ENCODE measurements around the gene ANGPTL1. TPM values are rescaled to one million over a fixed set of nuclear protein-coding genes. Genes with fewer than 3 reads are reported as not detected.

Gene ANGPTL1
- total RNA-seq, 1 donor from 2014 or later = 11.5 TPM

GRCh38 chr1:178898401-178898800, 27.5 kb upstream of the ANGPTL1 start:
- intact Hi-C loops (cut with micrococcal nuclease) = no loop called here
- H3K27ac ChIP-seq (replicated peaks) = no peak overlapping the region
- H3K27me3 ChIP-seq (ENCODE audit: low read depth) = no peaks in the 10 kb centered on the region
- H3K4me1 ChIP-seq = peaks cover 8% of the 10 kb centered on the region
- no peaks in the 10 kb centered on the region for H3K9me3 ChIP-seq (replicated peaks)
- DNase-seq = no peak
- no peak for TF ChIP-seq CTCF (IDR thresholded peaks at IDR 0.05; ENCODE audit: borderline replicate concordance)
- peaks cover 10% of the 10 kb centered on the region for H3K36me3 ChIP-seq
- no peak overlapping the region for H3K4me3 ChIP-seq

GRCh38 chr1:178895928-178896327, 25.1 kb upstream of the ANGPTL1 start:
- Histone ChIP-seq H3K4me1 (peaks cover 8% of the 10 kb centered on the region), H3K27me3 (ENCODE audit: low read depth) (no peaks in the 10 kb centered on the region), H3K9me3 (replicated peaks) (no peaks in the 10 kb centered on the region), H3K27ac (replicated peaks) (no peak overlapping the region), H3K36me3 (peaks cover 9% of the 10 kb centered on the region), H3K4me3 (no peak overlapping the region)
- intact Hi-C loops (cut with micrococcal nuclease) = no loop called here
- no peak for TF ChIP-seq CTCF (IDR thresholded peaks at IDR 0.05; ENCODE audit: borderline replicate concordance)
- no peak for DNase-seq

GRCh38 chr1:178886551-178886950, 15.7 kb upstream of the ANGPTL1 start:
- Histone ChIP-seq H3K4me1 (no peaks in the 10 kb centered on the region), H3K9me3 (replicated peaks) (no peaks in the 10 kb centered on the region), H3K4me3 (no peak overlapping the region), H3K27me3 (ENCODE audit: low read depth) (no peaks in the 10 kb centered on the region), H3K36me3 (no peaks in the 10 kb centered on the region), H3K27ac (replicated peaks) (no peak overlapping the region)
- intact Hi-C loops (cut with micrococcal nuclease) = no loop called here
- no peak for DNase-seq
- no peak for TF ChIP-seq CTCF (IDR thresholded peaks at IDR 0.05; ENCODE audit: borderline replicate concordance)

GRCh38 chr1:178885869-178886268, 15.0 kb upstream of the ANGPTL1 start:
- TF ChIP-seq CTCF (IDR thresholded peaks at IDR 0.05; ENCODE audit: borderline replicate concordance) = no peak
- Histone ChIP-seq H3K36me3 (no peaks in the 10 kb centered on the region), H3K27me3 (ENCODE audit: low read depth) (no peaks in the 10 kb centered on the region), H3K27ac (replicated peaks) (no peak overlapping the region), H3K4me3 (no peak overlapping the region), H3K4me1 (no peaks in the 10 kb centered on the region), H3K9me3 (replicated peaks) (no peaks in the 10 kb centered on the region)
- intact Hi-C loops (cut with micrococcal nuclease) = no loop called here
- no peak for DNase-seq

- no peak for TF ChIP-seq CTCF (IDR thresholded peaks at IDR 0.05; ENCODE audit: borderline replicate concordance)
- intact Hi-C loops (cut with micrococcal nuclease) = no loop called here
- DNase-seq = no peak
- H3K9me3 ChIP-seq (replicated peaks) = no peaks in the 10 kb centered on the region
- no peaks in the 10 kb centered on the region for H3K27me3 ChIP-seq (ENCODE audit: low read depth)
- no peaks in the 10 kb centered on the region for H3K36me3 ChIP-seq
- no peaks in the 10 kb centered on the region for H3K4me1 ChIP-seq
- no peak overlapping the region for H3K27ac ChIP-seq (replicated peaks)
- no peak overlapping the region for H3K4me3 ChIP-seq
Observed at GRCh38 chr1:178881950-178882349, 11.1 kb upstream of the ANGPTL1 start.

GRCh38 chr1:178877896-178878295, 7.0 kb upstream of the ANGPTL1 start:
- intact Hi-C loops (cut with micrococcal nuclease) = no loop called here
- no peak for TF ChIP-seq CTCF (IDR thresholded peaks at IDR 0.05; ENCODE audit: borderline replicate concordance)
- H3K27ac ChIP-seq (replicated peaks) = no peak overlapping the region
- DNase-seq = no peak
- no peaks in the 10 kb centered on the region for H3K9me3 ChIP-seq (replicated peaks)
- H3K4me1 ChIP-seq = no peaks in the 10 kb centered on the region
- H3K27me3 ChIP-seq (ENCODE audit: low read depth) = no peaks in the 10 kb centered on the region
- no peaks in the 10 kb centered on the region for H3K36me3 ChIP-seq
- H3K4me3 ChIP-seq = no peak overlapping the region

All from left ventricle myocardium inferior (tissue), 1 donor.